ENCODE results near the gene GTF2I.
"Not testable (repeated sequence)": the region's sequence is repeated elsewhere in the genome, so short reads cannot be mapped to it uniquely, and the experiment has no call there.

GTF2I gene

DNA sequence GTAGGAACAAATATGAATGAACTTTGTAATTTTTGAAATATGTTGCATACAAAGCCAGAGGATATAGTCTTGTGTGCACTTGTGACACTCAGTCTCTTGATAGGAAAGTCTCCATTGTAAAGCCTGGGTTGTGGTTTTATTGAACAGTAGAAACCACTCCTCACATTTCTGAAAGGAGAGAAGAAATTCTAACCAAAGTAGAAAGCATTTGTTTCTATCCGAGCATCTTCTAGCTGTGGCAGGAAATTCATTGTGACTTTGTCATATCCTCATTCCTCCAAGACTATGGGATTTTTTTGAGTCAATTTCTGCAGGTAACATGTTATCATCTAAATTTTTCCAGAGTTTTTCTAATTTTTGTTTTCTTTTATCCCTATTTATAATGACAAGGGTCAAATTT lies 60.8 kb downstream of the GTF2I start:
- DNase-seq, result no peak

DNA sequence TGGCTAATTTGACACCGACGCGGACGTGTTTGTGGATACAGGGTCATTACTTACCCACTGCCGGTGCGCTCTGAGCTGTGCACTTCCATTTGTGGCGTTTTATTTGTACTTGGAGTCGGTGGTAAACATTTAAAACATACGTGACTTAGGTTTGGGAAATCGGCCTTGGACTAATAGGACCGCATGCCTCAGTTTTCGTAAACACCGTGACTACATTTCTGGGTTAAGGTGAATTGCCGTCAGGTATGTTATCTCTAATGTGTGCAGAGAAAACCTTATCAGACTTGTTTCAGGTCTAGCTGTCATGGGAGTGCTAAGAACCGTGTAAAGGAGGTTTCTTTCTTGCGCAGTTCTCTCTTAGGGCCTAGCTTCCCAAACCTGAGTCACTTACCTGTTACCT lies 64.6 kb downstream of the GTF2I start:
- DNase-seq, result no peak

DNA sequence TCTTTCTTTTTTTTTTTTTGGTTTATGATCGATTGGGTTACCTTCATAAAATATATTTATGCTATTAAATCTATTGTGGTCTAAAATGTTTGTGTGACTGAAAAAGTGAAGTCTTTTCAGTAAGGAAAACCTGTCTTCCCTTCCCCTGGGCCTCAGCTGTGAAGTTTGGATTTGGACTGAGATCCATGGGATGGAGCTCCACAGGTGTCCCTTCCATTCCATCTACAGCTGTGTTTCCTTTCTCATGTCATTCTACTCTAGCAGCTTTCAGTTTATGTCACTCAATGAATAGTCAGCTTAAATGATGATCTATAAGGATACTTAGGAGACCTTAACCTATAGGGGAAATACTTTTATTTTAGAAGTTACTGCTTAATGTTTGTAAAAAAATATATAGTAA lies 68.3 kb downstream of the GTF2I start:
- no peak for DNase-seq

DNA sequence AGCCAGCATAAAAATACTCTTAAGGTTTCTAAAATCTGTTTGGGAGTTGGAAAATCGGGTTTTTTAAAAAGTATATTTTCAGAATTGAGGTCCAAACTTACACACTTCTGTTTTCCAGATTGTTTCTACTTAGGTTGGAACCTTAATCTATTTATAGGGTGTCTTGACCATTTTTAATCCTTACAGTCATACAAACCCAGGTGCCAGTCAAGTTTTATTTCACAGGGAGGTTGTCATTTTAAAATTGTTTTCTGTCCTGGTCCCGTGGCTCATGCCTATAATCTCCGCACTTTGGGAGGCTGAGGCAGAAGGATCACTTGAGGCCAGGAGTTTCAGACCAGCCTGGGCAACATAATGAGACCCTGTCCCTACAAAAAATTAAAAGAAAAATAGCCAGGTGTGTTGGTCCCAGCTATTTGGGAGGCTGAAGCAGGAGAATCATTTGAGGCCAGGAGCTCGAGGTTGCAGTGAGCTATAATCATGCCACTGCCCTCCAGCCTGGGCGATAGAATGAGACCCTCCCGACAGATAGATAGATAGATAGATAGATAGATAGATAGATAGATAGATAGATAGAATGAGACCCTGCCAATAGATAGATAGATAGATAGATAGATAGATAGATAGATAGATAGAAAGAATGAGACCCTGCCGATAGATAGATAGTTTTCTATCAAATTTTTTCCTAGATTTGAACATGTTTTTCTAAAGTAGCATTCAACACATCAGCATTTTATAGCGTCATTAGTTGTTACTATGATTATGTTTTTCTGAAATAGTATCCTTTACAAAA lies 69.0 kb downstream of the GTF2I start:
- DNase-seq, result no peak

DNA sequence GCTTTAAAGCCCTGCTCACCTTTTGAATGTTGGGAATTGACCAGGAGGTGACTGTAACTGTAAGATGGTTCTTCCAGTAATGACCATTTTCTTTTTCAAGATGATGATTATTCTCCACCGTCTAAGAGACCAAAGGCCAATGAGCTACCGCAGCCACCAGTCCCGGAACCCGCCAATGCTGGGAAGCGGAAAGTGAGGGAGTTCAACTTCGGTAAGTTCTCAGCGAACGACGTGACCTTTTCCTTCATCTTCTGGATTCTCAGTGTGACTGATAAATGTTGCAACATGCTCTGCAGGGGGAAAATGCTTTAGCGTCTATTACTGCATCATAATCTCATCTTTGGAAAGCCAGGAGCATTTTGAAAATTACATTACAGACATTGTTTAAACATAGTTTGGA lies 71.2 kb downstream of the GTF2I start:
- DNase-seq, result not testable (repeated sequence)

DNA sequence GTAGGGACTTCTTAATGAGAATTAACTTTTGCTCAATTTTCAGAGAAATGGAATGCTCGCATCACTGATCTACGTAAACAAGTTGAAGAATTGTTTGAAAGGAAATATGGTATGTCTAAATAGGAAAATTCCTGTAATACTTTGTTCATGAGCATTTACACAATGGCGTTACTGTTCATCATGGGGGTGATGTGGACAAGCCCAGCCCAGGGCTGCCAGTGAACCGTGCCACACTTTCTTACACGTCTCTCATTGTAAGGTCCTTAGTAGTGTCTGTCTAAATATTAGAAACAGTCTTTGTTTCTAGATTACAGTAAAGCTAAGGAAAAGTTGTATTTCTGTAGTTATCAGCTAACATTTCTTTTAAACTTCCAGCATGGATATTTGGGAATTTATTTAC lies 72.7 kb downstream of the GTF2I start:
- not testable (repeated sequence) for DNase-seq

DNA sequence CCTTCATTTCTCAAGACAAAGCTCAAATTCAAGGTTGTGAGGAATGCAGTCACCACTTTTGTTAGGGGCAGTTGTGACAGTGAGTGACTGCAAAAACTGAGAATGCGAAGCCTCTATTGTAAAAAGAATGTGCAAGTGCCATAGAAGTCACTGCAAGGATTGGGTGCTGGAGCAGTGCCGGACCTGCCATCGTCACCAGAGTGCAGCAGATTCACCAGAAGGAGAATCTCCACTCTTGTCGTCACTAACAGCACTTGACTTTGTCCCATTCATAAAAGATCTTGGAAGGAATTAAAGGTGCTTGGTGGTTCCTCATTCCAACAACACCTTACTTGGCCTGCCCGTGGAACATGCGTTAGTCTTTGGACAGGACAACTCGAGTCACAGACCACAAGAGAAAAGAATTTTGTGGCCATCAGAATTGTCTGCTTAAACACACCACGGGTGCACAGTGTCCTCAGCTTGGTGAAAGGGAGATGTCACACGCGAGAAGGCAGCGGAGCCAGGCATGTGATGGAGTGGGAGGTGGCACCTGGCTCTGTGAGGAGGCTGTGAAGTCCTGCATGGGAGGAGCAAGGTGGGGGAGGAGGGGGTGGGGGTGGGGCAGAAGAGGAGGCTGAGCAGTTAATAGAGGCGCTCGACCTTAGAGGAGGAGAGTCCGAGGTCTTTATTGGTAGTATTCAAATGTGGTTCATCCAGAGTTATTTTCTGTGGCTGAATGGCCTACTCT lies 82.6 kb downstream of the GTF2I start:
- not testable (repeated sequence) for DNase-seq

DNA sequence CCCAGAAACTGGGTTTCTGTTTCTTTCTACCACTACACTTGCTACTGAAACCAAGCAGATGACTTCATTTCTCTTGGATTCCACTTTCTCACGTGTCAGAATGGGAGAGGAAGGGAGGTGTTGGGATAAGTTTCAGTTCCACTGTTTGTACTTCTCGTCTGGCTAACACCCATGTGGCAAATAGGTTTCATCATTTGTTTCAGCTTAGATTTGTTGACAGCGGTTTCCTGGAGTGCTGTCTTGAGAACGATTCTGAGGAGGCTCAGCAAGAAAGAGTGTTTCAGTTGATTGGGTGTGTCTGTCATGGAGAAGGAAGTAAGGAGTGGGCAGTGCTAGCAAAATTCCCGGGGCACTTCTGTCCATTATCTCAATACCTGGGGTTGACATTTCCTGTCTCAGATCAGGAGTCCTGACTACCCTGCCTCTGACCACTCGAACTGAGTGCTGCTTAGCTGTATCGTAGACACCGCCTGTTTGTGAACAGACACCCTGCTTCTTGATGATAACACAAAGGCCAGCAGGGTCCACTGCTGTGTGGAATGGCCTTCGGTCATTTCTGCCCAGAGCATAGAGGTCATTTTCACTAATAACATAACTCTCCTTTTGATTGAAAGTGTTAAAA lies 86.5 kb downstream of the GTF2I start:
- not testable (repeated sequence) for DNase-seq

DNA sequence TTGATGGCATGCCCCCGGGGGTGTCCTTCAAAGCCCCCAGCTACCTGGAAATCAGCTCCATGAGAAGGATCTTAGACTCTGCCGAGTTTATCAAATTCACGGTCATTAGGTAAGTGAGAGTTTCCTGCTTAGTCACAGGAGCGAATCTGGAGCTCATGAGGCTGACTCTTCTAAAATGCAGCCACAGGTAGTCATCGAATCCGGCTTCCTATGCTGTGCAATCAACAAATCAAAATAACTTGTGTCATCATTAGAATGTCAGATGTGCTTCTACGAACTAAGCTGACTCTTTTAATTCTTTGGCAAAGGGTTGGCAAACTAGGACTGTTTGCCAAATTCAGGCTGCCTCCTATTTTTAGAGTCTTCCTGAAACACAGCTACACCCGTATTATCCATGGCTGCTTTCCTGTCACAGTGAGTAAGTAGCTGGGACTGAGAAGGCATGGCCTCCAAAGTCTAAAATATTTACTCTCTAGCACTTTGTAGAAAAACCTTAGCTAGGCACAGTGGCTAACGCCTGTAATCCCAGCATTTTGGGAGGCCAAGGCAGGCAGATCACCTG lies 96.5 kb downstream of the GTF2I start:
- not testable (repeated sequence) for DNase-seq

DNA sequence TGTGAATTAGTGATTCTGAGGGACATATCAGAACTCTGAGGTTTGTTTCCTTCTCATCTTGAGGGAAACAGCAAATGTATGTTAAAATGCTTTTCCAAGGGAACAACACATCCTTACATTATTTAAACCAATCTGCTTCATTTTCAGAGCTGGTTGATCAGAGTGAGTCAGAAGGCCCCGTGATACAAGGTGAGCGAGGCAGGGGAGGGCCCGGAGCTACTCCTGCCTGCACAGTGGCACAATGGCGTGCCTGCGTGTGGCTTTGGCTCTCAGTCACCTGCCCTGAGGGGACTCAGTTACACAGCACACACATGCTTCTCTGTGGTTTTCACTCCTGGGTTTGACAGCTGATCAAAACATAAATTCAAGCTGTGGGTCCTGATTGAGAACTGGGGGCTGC lies 99.2 kb downstream of the GTF2I start:
- DNase-seq, result not testable (repeated sequence)

DNA sequence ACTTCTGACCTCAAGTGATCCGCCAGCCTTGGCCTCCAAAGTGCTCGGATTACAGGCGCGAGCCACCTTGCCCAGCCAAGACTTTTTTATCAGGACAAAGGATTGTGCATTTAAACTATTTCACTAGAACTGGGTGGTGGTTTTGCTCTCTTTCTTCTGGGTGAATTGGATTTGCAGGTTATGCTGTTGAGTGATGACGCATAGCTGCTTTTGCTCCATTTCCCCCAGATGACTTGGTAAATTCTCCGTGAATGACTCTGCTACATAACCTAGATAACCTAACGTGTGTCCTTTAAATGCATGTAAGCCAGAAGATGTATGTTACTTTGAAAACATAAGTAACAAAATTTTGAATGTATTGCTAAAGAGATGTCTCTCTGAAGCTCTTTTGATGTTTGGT lies 100.8 kb downstream of the GTF2I start:
- DNase-seq, result not testable (repeated sequence)

DNA sequence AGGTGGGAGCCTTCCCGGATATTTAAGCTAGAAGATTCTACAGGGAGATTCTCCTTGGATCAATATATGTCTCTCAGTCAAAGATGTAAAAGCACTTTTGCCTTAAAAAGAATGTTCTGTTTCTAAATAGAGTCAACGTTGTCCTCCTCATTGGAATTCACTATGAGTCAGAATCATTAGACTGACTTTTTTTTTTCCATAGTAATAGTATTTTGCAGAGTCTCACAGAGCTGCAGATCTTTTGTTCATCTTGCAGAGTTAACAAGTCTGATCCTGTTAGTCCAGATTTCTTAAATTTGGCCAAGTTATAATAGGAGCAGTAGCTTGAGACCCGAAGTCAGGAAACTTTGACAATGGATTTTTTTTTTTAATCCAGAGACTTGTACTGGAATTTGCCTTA lies 101.5 kb downstream of the GTF2I start:
- not testable (repeated sequence) for DNase-seq

DNA sequence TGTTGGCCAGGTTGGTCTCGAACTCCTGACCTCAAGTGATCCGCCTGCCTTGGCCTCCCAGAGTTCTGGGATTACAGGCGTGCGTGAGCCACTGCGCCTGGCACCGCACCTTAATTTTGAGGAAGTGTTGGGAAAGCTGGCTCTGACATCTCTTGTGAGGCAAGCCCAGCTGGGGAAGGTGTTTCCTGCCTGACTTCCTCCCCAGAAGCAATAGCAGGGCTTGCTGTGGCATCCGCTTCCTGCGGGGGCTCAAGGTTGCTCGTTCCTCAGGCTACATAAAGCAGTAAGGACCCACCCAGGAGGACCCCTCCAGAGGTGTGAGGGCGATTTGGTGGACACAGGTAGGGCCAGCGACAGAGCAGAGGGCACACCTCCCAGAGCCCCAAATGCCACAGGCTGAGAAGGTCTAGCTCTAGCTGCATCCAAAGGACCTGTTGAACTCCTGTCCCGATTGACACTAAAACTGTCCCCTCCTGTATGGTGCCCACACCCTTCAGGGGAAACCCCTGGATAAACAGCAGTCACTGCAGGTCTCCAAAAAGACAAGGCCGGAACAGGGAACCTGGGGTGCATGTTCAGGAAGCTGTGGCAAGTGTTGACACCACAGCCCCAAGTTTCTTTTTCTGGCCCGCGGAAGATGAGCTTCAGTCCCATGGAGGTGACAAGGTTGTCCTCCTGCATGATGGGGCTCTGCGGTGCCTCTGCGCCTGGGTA lies 107.8 kb downstream of the GTF2I start:
- not testable (repeated sequence) for DNase-seq

DNA sequence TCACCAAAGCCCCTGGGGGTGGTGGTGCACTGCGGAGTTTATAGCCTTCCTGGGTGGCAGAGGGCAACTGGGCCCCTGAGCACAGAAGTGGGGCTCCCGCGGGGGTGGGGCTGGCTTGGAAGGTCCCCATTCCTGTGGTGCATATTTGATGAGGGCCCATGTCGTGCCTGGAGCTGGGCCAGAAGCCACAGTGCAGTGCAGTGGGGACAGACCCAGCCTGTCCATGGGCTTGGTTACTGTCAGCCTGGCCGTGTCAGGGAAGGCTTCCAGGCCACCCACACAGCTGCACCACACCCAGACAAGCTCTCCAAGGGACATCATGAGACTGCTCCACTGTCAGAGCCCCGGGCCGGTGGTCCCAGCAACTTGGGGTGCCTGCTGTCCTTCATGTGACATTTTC lies 109.0 kb downstream of the GTF2I start:
- not testable (repeated sequence) for DNase-seq

DNA sequence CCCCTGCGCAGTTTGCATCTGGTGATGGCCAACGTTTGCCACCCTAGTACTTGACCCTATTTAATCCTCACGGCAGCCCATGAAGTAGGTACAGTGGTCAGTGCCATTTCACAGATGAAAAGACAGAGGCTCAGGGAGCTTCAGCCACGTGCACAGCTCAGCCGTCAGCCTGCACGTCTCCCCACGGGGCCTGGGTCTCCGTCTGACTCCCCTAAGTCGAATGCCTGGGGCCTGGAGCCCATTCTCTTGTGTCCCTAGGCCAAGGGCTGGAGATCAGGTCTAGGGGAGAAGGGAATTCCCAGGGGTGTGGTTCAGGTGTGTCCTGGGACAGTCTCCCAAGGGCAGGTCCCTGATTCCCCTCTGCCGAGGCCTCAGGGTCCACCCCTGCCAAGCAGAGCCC lies 109.5 kb downstream of the GTF2I start:
- DNase-seq, result not testable (repeated sequence)

DNA sequence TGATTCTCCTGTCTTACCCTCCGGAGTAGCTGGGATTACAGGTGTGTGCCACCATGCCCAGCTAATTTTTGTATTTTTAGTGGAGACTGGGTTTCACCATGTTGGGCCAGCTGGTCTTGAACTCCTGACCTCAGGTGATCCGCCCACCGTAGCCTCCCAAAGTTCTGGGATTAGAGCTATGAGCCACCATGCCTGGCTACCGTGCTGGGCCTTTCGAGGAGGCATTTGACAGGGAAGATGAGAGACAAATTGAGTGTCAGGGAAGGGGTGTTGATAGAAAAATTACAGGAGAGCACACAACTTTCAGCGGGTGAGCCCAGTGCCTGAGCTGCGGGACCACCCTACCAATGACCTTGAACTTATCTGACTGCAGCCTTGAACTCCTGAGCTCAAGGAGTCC lies 112.5 kb downstream of the GTF2I start:
- not testable (repeated sequence) for DNase-seq

DNA sequence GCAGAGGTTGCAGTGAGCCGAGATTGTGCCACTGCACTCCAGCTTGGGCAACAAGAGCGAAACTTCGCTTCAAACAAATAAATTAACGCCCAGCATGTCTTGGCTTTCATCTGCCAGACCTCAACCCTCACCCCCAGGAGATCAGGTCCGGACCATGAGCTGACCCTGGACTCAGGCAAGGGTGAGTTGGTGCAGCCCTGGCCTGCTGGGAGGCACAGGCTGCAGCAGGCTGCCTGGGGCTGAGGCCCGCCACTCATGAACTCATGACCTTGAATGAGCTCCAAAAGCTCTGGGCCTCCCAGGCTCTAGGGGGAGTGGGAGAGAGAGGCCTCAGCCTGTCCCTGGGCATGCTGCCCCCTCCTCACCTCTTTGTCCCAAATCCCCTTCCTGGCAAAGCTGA lies 114.6 kb downstream of the GTF2I start:
- not testable (repeated sequence) for DNase-seq

DNA sequence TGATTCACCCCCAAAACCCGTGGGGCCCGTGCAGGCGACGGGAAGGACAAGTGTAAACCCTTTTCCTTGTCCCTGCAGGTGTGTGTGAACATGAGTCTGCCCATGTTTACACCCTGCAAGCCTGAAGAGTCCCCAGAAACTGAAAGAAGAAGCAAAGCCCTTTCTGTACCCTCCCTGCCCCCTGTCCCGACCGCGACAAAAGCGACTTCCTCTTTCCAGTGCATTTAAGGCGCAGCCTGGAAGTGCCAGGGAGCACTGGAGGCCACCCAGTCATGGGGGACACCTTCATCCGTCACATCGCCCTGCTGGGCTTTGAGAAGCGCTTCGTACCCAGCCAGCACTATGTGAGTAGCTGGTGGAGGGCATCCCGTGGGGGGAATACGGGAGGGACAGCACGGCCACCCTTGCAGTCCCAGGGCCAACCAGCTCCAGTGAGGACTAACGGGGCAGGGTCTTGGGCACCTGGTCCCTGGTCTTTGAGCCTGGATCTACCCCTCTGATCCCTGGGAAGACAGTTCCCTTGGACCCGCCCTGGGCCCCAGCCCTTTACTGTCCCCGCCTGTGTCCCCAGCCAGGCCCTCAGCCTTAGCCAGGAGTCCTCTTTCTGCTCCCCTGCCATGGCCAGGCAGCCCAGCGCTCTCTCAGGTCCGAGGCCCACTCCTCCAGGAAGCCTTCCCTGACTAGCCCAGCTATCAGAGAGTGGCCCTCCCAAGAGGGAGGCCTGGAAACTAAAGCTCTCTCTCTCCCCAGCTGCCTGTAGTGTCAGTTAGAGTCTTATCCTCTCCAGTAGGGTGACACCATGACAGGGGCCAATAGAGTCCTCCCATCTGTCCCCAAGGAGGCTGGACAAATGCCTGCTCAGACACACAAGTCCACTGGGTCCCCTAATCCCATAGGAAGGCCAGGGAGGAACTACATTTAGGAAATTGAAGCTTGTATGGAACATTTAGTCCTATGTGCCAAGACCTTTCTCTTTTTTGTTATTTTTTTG lies 116.5 kb downstream of the GTF2I start, which contains the start of gene NCF1:
Gene NCF1 (plus strand): TSS at position 252 of the 991 bp plus-strand sequence. CDS start 21 bp downstream, at position 273.
- DNase-seq, result not testable (repeated sequence)

DNA sequence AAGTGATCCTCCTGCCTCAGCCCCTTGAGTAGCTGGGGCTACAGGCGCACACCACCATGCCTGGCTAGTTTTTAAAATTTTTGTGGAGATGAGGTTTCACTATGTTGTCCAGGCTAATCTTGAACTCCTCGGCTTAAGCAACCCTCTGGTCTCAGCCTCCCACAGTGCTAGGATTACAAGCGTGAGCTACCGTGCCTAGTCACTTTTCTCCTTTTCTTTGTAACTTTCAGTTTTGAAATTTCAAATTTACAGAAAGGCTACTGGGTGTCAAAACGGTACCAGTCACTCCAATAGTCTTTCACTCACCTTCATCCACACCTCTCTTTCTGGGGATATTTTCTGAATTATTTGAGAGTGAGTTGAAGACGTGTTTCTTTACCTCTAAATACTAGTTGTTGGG lies 117.6 kb downstream of the GTF2I start:
- DNase-seq, result not testable (repeated sequence)

DNA sequence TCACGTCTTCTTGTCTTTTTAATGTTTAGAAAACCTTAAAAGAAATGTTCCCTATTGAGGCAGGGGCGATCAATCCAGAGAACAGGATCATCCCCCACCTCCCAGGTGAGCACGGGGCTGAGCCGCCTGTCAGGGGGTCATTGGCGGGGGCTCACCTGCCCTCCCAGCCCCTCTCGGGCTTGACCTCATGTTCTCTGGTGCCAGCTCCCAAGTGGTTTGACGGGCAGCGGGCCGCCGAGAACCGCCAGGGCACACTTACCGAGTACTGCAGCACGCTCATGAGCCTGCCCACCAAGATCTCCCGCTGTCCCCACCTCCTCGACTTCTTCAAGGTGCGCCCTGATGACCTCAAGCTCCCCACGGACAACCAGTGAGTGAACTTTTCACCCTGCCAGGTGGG lies 121.5 kb downstream of the GTF2I start:
- not testable (repeated sequence) for DNase-seq

DNA sequence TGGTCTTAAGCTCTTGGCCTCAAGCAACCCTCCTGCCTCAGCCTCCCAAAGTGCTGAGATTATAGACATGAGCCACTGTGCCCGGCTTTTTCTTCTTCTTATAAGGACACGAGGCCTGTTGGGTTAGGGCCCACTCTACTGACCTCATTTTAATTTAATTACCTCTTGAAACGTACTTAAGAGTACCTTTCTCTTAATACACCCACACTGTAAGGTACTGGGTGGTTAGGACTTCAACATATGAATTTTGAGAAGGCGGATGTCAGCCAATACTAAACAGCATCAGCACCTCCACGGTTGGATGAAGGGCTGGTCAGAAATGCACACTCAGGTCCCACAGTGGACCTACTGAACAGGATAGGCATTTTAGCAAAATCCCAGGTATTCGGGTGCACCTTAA lies 124.2 kb downstream of the GTF2I start:
- DNase-seq, result not testable (repeated sequence)
